HG02588 (cell line): Measurements from ENCODE around the gene RNF111.
"Not testable (repeated sequence)": the region's sequence is repeated elsewhere in the genome, so short reads cannot be mapped to it uniquely, and the experiment has no call there.

Experiments used
- ATAC-seq: cut with Tn5 transposase; IDR thresholded peaks from one replicate; pipeline ENCODE4 v1.9.1; 2021; ENCODE audit warnings: mild to moderate bottlenecking, moderate library complexity; ENCODE audit not compliant: unreplicated experiment

Gene RNF111

DNA sequence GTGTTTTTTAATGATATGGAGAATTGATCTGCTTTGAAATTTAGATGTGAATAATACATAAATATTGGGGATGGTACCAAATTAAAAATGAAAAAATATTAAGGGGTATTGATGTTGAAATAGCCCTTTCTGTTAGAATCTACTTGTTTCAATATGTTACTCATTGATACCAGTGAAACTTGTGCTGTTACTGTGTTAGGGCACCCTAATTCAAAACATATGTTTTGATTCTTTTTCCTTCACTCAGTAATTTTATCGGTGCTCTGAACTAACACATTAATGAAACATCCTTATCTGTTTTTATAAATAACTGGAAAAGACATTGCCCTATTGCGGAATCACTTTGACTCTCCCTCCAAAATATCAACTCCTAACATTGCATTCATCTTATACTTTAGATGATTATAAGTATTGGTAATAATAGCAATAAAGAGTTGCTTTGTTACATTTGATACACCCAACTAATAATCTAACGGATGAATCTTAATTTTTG, 65.5 kb downstream of the RNF111 start:
- ATAC-seq: no peak

- no peak for ATAC-seq
Measured at GRCh38 chr15:59053482-59053881, 66.0 kb downstream of the RNF111 start.

- ATAC-seq: no peak
Measured at GRCh38 chr15:59059076-59059597, 71.7 kb downstream of the RNF111 start.

- ATAC-seq: no peak
Measured at GRCh38 chr15:59060348-59060747, 72.9 kb downstream of the RNF111 start.

DNA sequence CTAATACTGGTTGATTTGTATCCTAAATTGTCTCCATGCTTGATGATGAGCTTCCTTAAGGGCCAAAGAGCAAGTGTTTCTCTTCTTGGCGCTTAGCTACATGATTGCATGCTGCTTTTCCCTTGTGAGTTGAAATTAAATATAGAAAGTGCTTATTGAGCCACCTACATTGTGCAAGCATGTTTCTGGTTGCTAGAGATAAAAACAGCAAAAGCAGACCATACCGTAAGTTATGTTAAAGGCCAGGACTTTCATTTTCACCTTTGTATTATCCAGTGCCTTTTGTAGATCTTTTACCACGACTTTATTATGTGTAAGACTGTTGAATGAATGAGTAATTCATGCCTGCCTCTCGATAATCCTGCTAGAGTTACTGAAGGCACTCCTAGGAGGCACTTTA, 75.6 kb downstream of the RNF111 start:
- ATAC-seq: no peak

- ATAC-seq: no peak
Measured at GRCh38 chr15:59069430-59069829, 82.0 kb downstream of the RNF111 start.

- ATAC-seq: no peak
Measured at GRCh38 chr15:59074607-59075006, 87.1 kb downstream of the RNF111 start.

DNA sequence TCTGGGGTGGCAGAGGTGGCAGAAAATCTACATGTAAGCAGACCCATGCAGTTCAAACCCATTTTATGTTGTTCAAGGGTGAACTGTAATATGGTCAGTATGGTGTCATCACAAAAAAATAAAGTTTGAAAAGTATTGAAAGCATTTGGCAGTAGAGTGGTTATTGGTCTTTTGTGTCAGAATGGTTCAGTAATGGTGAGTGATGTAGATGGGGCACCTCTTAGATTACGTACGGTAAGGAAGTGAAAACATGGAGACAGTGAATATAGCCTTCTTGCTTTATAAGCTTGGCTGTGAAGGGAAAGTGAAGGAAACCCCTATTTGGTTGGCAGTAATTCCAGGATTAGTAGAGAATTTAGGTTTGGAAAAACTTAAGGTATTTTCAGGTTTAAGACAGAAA, 100.3 kb downstream of the RNF111 start:
- ATAC-seq: no peak

DNA sequence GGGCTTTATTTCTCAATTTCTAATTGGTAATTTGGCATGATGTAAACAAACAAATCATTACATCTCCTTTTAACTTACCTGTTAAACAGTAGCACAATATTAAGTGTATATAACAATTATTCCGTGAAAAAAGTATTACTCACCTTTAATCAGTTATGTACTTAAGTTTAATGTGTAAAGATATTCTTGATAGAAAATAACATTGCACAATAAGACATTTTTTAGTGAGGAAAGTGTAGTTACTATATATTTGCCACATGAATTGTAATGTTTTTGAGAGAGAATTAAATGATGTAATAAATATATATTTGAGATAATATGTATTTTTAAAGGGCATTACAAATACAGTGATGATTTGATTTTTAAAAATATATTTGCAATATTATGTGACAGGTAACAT, 106.6 kb downstream of the RNF111 start:
- ATAC-seq: no peak

- ATAC-seq: no peak
Measured at GRCh38 chr15:59096429-59096828, 109.0 kb downstream of the RNF111 start.

GRCh38 chr15:59099162-59099685, 111.8 kb downstream of the RNF111 start:
- no peak for ATAC-seq

- peak; percentile 19 for ATAC-seq
Measured at GRCh38 chr15:59104602-59104911, 117.1 kb downstream of the RNF111 start.

DNA sequence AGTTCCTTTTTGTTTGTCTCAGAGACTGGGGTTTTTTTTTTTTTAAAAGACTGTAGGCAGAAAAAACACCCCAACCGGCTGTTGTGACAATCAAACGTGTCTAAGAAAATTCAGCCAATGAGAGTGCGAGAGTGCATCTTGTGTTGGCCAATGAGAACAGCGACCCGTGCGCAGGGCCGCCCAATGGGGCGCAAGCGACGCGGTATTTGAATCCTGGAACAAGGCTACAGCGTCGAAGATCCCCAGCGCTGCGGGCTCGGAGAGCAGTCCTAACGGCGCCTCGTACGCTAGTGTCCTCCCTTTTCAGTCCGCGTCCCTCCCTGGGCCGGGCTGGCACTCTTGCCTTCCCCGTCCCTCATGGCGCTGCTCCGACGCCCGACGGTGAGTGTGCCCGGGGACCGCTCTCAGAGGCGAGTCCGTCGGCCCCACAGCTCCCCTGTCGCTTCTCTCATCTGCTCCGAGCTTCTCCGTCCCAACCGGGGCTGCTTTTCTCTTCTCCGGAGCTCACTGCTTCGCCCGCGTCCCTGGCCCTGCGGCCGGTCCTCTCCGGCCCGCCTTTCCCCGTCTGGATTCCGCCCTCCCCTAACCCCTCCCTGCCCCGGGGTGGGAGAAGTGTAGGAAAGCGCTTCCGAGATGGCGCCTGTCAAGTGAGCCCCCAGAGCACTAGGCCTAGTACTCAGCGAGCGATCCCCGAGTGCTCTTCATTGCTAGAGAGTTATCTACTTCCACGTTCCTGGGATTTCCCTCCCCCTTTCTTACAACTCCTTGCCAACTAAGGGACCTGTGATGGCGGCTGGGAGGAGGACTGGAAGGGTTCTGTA, 117.7 kb downstream of the RNF111 start, which contains the start of gene CCNB2:
CCNB2 (plus strand) TSS at position 235 of the 821 bp plus-strand sequence; CDS start at position 358, 123 bp downstream.
- ATAC-seq: peak; percentile 97

DNA sequence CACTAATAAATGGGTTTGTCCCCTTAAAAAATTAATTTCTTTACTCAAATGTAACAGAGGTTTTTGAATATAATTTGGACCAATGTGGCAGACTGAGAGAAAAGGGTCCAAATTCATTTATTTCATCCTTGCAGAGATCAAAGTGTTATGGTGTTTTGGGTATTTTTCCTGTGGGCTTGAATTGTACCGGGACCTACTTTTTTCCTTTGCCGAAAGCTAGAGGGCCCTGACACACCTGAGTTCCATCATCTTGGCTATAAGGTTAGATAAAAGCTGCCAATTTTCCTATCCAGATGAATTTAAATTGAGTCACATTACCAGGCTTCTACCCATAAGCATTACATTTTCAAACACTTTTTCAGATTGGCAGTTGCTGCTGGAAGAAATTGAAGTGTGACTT, 118.4 kb downstream of the RNF111 start:
- ATAC-seq: no peak

DNA sequence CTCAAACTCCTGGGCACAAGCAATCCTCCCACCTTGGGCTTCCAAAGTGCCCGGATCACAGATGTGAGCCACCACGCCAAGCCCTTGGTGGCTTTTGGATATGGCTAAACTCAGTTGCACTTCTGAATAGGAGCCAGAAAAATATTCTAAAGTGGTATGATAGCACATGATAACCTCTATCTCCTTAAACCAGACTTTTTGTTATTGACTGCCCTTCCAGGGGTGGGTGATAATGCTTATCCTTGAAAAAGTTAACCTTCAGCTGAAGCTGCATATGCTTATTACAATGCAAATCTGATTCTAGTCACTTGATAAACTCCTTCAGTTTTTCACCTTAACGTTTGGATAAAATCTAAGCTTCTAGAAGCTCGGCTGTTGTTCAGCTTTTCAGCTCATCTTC, 123.8 kb downstream of the RNF111 start:
- ATAC-seq: no peak

DNA sequence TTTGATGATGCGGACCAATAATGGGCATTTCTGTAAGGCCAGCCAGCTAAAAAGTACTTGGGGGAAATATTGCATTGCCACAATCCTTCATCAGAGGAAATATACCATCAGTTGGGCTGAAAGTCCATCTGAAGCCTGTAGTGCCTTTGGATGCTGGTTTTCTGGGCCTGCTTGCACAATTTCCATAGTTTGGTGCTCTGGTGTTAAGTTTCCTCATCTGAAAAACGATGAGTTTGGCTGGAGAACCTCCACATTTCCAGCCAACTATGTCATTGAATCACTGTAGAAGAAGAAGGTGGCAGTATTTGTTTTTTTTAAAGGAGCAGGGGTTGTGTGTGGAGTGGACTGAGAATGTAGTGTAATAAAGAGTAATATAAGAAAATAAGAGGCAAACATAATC, 127.6 kb downstream of the RNF111 start:
- ATAC-seq: no peak

GRCh38 chr15:59116141-59116540, 128.7 kb downstream of the RNF111 start:
- ATAC-seq: no peak

DNA sequence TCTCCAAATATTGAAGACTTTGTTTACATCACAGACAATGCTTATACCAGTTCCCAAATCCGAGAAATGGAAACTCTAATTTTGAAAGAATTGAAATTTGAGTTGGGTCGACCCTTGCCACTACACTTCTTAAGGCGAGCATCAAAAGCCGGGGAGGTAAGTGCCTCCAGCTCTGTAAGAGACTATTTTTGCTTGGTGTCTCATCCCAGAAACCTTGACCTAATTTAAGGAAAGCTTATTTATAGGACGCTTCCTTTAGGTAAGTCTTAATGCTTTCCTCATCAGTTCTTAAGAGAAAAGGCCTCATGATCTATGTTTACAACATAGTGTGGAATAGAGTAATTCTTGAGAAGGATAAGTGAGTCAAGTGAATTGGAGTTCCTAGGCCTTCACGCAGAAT, 129.3 kb downstream of the RNF111 start:
- ATAC-seq: no peak

GRCh38 chr15:59119625-59120024, 132.2 kb downstream of the RNF111 start:
- ATAC-seq: no peak

GRCh38 chr15:59120937-59121336, 133.5 kb downstream of the RNF111 start:
- ATAC-seq: no peak

DNA sequence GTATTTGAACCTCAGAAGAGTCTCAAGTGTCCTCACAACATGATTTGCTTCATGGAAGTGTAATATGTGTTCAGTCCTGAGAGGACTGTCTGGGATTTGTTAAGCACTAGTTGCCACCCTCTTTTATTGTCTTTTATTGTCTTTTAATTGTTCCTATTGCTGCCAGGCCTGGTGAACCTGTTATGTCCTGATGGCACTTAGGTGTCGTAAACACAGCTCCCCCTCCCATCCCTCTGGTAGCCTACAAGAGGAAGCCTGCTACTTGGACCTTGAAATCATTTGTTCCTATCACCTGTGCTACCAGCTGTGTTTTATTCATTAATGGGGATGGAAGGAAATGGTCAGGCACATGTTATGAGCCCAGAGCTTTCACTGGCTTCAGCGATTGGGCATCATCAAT, 136.8 kb downstream of the RNF111 start:
- no peak for ATAC-seq

- ATAC-seq: not testable (repeated sequence)
Measured at GRCh38 chr15:59125683-59126082, 138.2 kb downstream of the RNF111 start.
